SH-SY5Y (cell line): ENCODE results near the gene RFX6.

Source experiments
- GATA2 ChIP-seq: IDR thresholded peaks from 2 replicates; pipeline ENCODE4 v1.6.1; 2011; ENCODE audit warnings: mild to moderate bottlenecking, low read depth, low read length
- GATA3 ChIP-seq: IDR thresholded peaks from 2 replicates; pipeline ENCODE4 v1.6.1; 2011; ENCODE audit warnings: low read depth, mild to moderate bottlenecking, low read length, moderate library complexity

The RFX6 gene, protein sequence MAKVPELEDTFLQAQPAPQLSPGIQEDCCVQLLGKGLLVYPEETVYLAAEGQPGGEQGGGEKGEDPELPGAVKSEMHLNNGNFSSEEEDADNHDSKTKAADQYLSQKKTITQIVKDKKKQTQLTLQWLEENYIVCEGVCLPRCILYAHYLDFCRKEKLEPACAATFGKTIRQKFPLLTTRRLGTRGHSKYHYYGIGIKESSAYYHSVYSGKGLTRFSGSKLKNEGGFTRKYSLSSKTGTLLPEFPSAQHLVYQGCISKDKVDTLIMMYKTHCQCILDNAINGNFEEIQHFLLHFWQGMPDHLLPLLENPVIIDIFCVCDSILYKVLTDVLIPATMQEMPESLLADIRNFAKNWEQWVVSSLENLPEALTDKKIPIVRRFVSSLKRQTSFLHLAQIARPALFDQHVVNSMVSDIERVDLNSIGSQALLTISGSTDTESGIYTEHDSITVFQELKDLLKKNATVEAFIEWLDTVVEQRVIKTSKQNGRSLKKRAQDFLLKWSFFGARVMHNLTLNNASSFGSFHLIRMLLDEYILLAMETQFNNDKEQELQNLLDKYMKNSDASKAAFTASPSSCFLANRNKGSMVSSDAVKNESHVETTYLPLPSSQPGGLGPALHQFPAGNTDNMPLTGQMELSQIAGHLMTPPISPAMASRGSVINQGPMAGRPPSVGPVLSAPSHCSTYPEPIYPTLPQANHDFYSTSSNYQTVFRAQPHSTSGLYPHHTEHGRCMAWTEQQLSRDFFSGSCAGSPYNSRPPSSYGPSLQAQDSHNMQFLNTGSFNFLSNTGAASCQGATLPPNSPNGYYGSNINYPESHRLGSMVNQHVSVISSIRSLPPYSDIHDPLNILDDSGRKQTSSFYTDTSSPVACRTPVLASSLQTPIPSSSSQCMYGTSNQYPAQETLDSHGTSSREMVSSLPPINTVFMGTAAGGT

DNA sequence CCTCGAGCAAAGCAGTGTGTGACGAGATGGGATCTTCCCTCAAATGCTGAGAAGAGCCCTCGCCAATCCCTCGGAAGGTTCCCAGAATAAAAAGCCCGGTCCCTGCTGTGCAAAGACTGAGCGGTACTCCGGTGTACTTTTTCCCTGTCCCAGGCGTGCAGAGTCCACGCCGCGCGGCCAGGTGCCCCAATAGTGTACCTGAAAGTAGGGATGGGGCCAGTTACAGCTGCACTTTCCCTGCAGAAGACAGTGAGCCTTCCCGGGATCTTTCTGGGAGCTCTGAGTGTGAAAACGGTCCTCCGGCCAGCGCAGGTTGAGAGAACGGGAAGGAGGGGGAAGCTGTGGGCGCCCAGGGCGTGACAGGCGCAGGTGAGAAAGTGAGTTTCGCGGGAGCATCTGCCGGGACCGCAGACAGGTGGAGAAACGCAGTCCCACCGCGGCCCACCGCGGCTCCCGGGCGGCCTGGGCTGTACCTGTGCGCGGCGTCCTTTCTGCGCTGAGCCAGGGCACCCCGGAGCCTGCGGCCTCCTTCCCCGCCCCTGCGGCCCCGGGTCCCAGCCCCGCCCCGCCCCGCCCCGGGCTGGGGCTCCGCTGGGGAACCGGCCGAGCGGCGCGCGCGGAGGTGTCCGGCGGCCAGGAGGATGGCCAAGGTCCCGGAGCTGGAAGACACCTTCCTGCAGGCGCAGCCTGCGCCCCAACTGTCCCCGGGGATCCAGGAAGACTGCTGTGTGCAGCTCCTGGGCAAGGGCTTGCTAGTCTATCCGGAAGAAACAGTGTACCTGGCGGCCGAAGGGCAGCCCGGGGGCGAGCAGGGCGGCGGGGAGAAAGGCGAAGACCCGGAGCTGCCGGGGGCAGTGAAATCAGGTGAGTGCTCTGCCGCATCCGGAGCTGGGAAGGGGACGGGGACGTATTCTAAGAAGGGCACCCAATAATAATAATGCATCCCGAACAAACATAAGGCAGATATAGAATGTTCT, at the start of gene RFX6:
TSS of gene RFX6 (plus strand) at position 608 of the 977 bp plus-strand sequence. CDS start at position 642, 34 bp downstream.
- TF ChIP-seq GATA3 (no peak), GATA2 (no peak)

DNA sequence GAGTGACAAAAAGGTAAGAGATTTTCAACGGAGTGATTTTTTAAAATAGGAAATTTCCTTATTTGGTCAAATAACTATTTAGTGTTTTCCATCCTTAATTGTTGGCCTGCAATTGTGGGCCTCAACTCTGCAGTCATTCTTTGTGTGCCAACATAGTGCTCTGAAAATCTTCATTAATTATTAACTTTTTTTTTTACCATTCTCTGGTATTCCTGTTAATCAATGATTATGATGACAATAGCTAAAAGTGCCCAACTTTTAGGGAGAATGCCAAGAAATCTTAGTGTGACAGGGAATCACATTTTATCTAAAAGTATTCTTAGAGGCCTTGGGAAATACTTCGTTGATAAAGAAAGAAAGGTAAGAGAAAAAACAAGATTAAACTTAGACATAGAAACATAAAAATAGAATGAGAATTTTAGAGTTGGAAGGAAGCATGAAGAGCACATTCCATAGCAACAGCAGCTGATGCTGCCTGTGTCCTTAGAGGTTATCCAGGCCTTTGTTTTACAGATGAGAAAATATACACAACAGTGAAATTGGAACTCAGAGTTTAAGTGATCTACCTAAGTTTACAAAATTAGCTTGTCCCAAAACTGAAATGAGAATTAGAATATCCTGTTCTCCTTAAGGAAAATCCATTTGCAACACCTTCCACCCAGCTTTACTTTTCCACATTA, 49.3 kb upstream of the RFX6 start:
- TF ChIP-seq GATA2 (no peak), GATA3 (no peak)

DNA sequence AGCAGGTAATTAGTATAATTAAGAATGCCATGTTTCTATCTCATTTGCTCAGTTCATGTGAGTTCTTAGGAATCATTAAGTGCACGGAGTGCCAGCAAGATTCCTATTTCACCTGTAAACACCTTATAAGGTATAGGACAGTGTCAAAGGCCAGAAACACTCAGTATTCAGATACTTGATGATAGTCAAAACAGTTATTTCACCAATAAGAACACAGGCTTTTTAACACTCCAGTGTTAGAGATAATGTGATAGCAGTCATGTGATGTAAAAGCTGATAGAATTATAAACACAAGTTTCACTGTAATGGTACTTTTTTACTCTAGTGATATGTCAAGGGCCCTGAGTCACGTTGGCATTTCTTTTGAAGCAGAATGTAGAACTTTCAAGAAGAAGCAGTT, 48.1 kb upstream of the RFX6 start, which contains the start of gene GPRC6A:
TSS of gene GPRC6A (minus strand) at position 101 of the 400 bp plus-strand sequence. CDS start at position 31, 70 bp downstream.
- TF ChIP-seq GATA2 (no peak), GATA3 (no peak)

DNA sequence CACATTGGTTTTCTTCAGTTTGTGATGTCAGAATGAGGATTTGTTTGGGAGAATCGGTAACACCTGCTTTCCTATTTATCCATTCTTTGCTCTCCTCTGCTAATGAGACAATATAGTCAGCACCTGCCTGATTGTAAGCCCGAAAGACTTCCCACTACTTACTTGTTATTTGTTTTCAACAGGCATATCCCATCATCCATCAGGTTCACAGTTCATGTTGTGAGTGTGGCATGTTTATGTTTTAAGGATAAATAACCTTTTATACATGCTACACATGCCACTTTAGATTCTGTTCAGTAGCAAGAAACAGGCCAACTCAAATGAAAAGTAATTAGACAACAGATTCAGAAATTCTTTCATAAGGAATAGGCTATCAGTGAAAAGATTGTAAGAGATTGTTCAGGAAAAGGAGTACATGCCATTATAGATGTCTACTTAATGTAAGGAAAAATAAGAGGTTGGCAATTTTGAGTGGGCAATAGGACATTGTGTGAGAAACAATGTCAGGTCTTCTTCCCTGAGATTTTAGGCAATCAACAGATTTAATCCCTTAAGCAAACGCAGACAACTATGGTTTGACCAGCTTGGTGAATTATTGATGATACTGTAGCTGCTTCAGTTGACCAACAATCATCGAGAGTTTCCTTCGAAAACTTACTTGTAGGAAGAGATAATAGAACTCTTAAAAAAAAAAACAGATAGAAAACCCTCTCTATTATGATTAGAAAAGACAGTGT, 40.3 kb upstream of the RFX6 start:
- TF ChIP-seq GATA2 = no peak
- no peak for TF ChIP-seq GATA3

DNA sequence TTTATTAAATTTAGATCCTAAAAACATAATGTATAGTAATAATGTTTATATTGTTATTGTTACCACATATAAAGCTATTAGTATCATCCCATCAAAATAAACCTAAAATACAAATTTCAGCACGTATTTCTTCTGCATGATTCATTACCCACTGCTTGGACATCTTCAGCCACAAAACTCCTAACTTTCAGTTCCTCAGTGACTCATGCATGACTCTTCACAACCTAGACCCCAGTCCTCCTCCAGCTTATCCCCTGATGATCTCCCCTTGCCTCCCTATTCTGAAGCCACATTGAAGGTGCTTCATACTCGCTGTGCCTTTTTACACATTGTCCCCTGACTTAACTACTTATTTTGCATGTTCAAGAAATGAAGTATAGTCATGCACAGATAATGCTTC, 37.0 kb upstream of the RFX6 start:
- no peak for TF ChIP-seq GATA3
- TF ChIP-seq GATA2 = no peak

DNA sequence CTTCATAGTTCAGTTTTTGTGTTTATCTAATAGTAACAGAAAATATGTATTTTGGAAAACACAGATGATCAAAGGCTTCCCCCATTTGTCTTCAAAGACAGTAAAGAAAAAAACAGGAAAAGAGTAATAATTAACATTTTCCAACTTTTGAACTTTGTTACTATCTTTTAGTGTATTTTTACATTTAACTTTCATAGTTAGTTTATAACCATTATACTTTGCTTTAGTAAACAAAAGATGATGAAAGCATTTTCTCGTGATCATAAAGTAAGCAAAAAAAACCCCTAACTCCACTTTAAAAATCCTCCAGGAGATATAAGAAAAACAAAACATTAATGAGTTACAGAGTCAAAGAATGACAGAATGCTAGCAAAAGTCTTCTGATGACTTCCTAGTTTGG, 34.6 kb upstream of the RFX6 start:
- no peak for TF ChIP-seq GATA3
- TF ChIP-seq GATA2 = no peak

DNA sequence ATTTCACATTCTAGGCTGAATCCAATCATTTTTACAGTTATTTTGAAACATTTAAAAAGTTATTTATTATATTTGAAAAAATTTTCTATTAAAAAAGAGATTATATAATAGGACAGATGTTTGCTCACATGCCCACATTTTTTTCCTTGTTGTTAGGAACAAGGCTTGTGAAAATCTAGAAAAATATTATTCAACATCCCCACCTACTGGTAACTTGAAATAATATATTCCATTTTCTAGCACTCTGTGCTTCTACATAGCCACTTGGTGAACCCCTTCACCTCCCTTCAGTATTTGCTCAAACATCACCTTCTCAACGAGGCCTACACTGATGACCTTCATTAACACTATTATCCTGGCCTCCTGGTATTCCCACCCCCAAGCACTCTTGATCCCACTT, 29.8 kb upstream of the RFX6 start:
- TF ChIP-seq GATA2 (no peak), GATA3 (no peak)

DNA sequence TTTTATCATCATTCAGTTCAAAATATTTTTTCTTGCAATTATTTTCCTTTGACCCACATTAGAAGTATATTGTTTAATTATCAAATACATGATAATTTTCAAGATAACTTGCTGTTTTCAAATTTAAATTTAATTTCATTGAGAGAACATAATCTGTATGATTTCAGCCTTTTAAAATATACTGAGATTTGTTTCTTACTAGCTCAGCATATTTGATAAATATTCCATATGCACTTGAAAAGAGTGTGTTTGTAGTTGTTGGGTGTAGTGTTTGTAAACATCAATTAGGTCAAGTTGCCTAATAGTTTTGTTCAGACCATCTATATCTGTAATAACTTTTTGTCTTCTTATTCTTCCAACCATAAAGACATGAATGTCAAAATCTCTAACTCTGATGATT, 19.0 kb upstream of the RFX6 start:
- TF ChIP-seq GATA2 (no peak), GATA3 (no peak)

DNA sequence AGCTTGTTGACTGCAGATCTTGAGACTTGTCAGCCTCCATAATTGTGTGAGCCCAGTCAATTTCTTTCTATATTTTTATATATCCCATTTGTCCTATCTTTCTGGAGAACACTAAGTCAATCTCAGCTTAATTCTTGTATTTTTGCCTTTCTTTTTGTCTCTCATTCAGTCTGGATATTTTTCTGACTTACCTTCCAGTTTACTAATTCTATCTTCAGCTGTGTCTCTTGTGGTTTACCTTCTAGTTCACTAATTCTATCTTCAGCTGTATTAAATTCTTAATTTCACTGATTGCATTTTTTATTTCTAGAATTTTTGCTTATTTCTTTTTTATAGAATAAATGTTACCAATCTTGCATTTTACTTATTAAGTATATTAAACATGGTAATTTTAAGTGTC, 17.8 kb upstream of the RFX6 start:
- no peak for TF ChIP-seq GATA3
- no peak for TF ChIP-seq GATA2

DNA sequence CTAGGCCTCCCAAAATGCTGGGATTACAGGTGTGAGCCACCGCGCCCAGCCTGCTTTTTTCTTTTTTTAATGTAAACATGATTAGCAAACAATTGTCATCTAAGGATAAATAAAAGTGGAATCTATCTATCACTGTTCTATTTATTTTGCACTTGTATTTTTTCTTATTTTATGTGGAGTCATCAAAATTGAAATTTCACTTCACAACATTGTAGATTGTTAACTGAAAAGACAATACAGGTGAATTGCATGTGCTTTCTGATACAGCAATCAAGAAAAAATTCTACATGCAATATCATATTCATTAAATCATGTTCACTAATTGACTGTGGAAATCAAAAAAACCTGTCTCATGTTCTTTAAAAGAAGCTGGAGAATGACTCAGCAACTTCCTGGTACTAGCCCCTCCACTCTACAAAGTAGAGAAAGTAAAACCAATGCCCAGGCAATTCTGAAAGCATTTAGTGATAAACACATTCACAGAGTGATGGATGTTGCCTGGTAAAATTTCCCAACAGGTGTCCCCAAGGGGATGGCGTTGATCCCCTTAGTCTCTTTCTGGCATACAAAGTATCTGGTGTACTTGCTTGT, 10.7 kb upstream of the RFX6 start:
- TF ChIP-seq GATA3 (no peak), GATA2 (no peak)

DNA sequence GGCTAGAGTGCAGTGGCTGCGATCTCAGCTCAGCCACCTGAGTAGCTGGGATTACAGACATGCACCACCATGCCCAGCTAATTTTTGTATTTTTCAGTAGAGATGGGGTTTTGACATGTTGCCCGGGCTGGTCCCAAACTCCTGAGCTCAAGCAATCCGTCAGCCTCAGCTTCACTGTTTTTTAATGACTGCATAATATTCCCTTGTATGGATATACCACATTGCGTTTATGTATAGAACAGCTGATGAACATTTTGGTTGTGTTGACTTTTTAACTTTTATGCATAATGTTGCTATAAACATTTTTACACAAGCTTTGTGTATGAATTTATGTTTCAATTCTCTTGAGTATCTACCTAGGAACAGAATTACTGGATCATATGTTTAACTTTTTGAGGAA, 4.3 kb upstream of the RFX6 start:
- TF ChIP-seq GATA2 (no peak), GATA3 (no peak)

DNA sequence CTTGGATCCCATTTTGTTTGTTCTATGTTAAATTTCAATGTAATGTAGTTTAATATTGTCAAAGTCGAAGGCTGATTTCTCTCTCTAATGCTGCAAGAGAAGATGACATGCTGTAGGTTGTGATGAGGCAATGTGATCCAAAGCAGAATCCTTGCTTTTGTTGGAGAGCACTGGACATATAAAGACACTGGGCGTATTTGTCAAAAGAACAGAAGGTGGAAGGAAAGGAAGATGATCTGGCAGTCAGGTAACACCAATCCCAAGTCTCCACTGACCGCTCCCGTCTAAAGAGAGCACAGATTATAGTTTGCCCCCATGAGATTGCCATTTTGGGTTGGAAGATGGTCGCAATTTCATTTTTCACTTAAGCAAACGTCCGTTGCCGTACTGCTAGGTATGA, 935 bp upstream of the RFX6 start:
- no peak for TF ChIP-seq GATA2
- no peak for TF ChIP-seq GATA3

DNA sequence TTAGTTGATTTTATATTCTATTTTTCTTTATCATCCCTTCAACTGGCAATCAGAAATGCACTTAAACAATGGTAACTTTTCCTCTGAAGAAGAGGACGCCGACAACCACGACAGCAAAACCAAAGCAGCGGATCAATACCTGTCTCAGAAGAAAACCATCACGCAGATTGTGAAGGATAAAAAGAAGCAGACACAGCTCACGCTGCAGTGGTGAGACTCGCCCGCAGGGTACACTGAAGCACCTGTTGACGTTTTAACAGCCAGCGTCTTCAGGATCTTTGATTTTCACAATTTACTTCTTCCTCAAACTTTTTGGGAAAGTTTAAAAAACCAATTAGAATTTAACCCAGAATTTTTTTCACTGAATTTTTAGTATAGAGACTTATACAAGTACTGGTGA, 701 bp downstream of the RFX6 start:
- no peak for TF ChIP-seq GATA2
